ENCODE data around the gene COMMD6. TPM values are rescaled to one million over a fixed set of nuclear protein-coding genes. Genes with fewer than 3 reads are reported as not detected.
"Not testable (repeated sequence)": the region's sequence is repeated elsewhere in the genome, so short reads cannot be mapped to it uniquely, and the experiment has no call there.

The COMMD6 gene
- total and polyA plus RNA-seq, 9 of the 15 experiments (the other 6 are each of a cell fraction or from before 2014, with no cell fraction given): 32.6 to 116 (median 65.0) TPM

GRCh38 chr13:75549262-75550158 is 11.9 kb upstream of the COMMD6 start, which contains the start of gene UCHL3 (continued):
- TF ChIP-seq TSHZ1 (CRISPR knock-in tag; IDR thresholded peaks at IDR 0.05) (no peak), TBP (optimal IDR thresholded peaks at IDR 0.05; ENCODE audit: low read depth, low read length) (peak; percentile 45)

- BruUV-seq (replicated peaks): no TSS peak
- CTCF ChIA-PET (ENCODE audit: low intra/inter-chr PET ratio): no interaction called here
Measured at GRCh38 chr13:75547917-75548316, 10.3 kb upstream of the COMMD6 start.

GRCh38 chr13:75545386-75545785 is 7.7 kb upstream of the COMMD6 start:
- intact Hi-C loops (cut with micrococcal nuclease); H4K20me1 ChIP-seq (replicated peaks; ENCODE audit: control insufficient read depth, insufficient read depth, low read length); H2AFZ ChIP-seq (ENCODE audit: low read depth, low read length); H3K4me2 ChIP-seq (ENCODE audit: insufficient read depth, low read length); FAIRE-seq; H3K9ac ChIP-seq (ENCODE audit: insufficient read depth in 1 of 2, low read depth in 2 of 2, low read length in 2 of 2); H3K4me1 ChIP-seq (replicated peaks in 1 of 2; ENCODE audit: control insufficient read depth in 2 of 2, insufficient read depth in 2 of 2, low read length in 2 of 2); POLR2A ChIA-PET; H3K9me3 ChIP-seq (replicated peaks; ENCODE audit: control insufficient read depth, insufficient read depth, low read depth, low read length); H3K79me2 ChIP-seq (ENCODE audit: control insufficient read depth, insufficient read depth, low read length); ATAC-seq; CTCF ChIA-PET (ENCODE audit: low intra/inter-chr PET ratio); H3K9me1 ChIP-seq (ENCODE audit: control insufficient read depth, insufficient read depth, low read length); H3K4me3 ChIP-seq; H3K27ac ChIP-seq (ENCODE audit: extremely low read depth, low read depth, low read length); H3K36me3 ChIP-seq (ENCODE audit: control insufficient read depth, insufficient read depth, low read length); in situ Hi-C loops (cut with MboI); H3K27me3 ChIP-seq (ENCODE audit: control insufficient read depth in 2 of 2, insufficient read depth in 2 of 2, low read length in 2 of 2); BruUV-seq (replicated peaks): not testable (repeated sequence)
- peak in 1 of 4 experiments; percentile 9 for DNase-seq (ENCODE audit: extremely low read depth in 1 of 4, low spot score in 3 of 4)
- WGBS (ENCODE audit: insufficient coverage, low coverage, missing lambda C conversion rate): 61% methylated on average over 7 of the region's 14 CpGs

More at GRCh38 chr13:75547917-75548316, 10.3 kb upstream of the COMMD6 start:
- no peak for TF ChIP-seq HDAC3 (IDR thresholded peaks at IDR 0.05; ENCODE audit: borderline replicate concordance, partially characterized antibody)
- no peak for TF ChIP-seq ZNF354B (CRISPR knock-in tag; IDR thresholded peaks at IDR 0.05)
- TF ChIP-seq SP1 (CRISPR knock-in tag; IDR thresholded peaks at IDR 0.05): no peak
- TF ChIP-seq HCFC1 (IDR thresholded peaks at IDR 0.05; ENCODE audit: low read depth, low read length): no peak
- no peak for TF ChIP-seq TRIM28 (IDR thresholded peaks at IDR 0.05)
- TF ChIP-seq TAF9B (IDR thresholded peaks at IDR 0.05; ENCODE audit: partially characterized antibody): no peak
- TF ChIP-seq ZNF41 (CRISPR knock-in tag; conservative IDR thresholded peaks at IDR 0.05): no peak
- no peak for TF ChIP-seq SMAD4 (CRISPR knock-in tag; conservative IDR thresholded peaks at IDR 0.05)
- FAIRE-seq (peak; percentile 29), DNase-seq (ENCODE audit: extremely low read depth in 1 of 4, low spot score in 3 of 4) (no peak), ATAC-seq (no peak)
- in situ Hi-C loops (cut with MboI): no loop called here
- Histone ChIP-seq H2AFZ (ENCODE audit: low read depth, low read length) (peak overlapping the region; percentile 100), H3K27ac (ENCODE audit: extremely low read depth, low read depth, low read length) (no peak overlapping the region), H3K9ac (ENCODE audit: insufficient read depth in 1 of 2, low read depth in 2 of 2, low read length in 2 of 2) (no peak overlapping the region; a peak in 1 of 4 replicates), H4K20me1 (replicated peaks; ENCODE audit: control insufficient read depth, insufficient read depth, low read length) (no peaks in the 10 kb centered on the region), H3K4me2 (ENCODE audit: insufficient read depth, low read length) (peak overlapping the region; percentile 43), H3K4me1 (replicated peaks in 1 of 2; ENCODE audit: control insufficient read depth in 2 of 2, insufficient read depth in 2 of 2, low read length in 2 of 2) (peaks cover 6% of the 10 kb centered on the region in 2 experiments; a peak in 3 of 5 replicates), H3K9me3 (replicated peaks; ENCODE audit: control insufficient read depth, insufficient read depth, low read depth, low read length) (no peaks in the 10 kb centered on the region), H3K4me3 (no peak overlapping the region), H3K79me2 (ENCODE audit: control insufficient read depth, insufficient read depth, low read length) (peaks cover 32% of the 10 kb centered on the region), H3K27me3 (ENCODE audit: control insufficient read depth in 2 of 2, insufficient read depth in 2 of 2, low read length in 2 of 2) (no peaks in the 10 kb centered on the region), H3K9me1 (ENCODE audit: control insufficient read depth, insufficient read depth, low read length) (no peaks in the 10 kb centered on the region), H3K36me3 (ENCODE audit: control insufficient read depth, insufficient read depth, low read length) (peaks cover 3% of the 10 kb centered on the region; the same call in 2 of the 3 replicates)
- POLR2A ChIA-PET: no interaction called here
- intact Hi-C loops (cut with micrococcal nuclease): loop anchor here (2.0 kb wide), 1 partner anchor 65 kb away; the partner anchor contains the start of gene TBC1D4
- WGBS (ENCODE audit: insufficient coverage, low coverage, missing lambda C conversion rate): 23% methylated on average over 3 of the region's 3 CpGs

Measured in K562 (cell line).